Testis (tissue), 3 donors: ENCODE results near the gene CLUH. TPM values are rescaled to one million over a fixed set of nuclear protein-coding genes. Genes with fewer than 3 reads are reported as not detected.

Experiments
- DNase-seq: peaks from one replicate; pipeline ENCODE4 v3.0.0-alpha.2; 2019
- H3K27ac ChIP-seq, 2 donors: fragments of 200-600 bp; sonication (generic); one replicate each; pipeline ENCODE4 v1.5.1; 2019
- H3K27me3 ChIP-seq: fragments of 200-600 bp; sonication (generic); one replicate; pipeline ENCODE4 v1.5.1; 2019
- H3K36me3 ChIP-seq: fragments of 200-600 bp; sonication (generic); one replicate; pipeline ENCODE4 v1.5.1; 2017; ENCODE audit warnings: low read depth; ENCODE audit errors: missing control alignments
- H3K4me1 ChIP-seq: fragments of 200-600 bp; sonication (generic); one replicate; pipeline ENCODE4 v1.5.1; 2019
- H3K4me3 ChIP-seq, 2 donors: fragments of 200-600 bp; sonication (generic); one replicate each; pipeline ENCODE4 v1.5.1; 2017 to 2019
- H3K9me3 ChIP-seq: fragments of 200-600 bp; sonication (generic); one replicate; pipeline ENCODE4 v1.5.1; 2017
- POLR2A ChIP-seq: fragments of 450-650 bp; IDR thresholded peaks from one replicate; pipeline ENCODE4 v1.6.1; 2017; ENCODE audit warnings: antibody characterized with exemption, mild to moderate bottlenecking, moderate library complexity
- WGBS, 2 donors: methylation state at CpG; one replicate each; pipeline ENCODE4 v1.1.5; 2018; 5-methylcytosine and 5-hydroxymethylcytosine counted together
- intact Hi-C: fragments of 100-400 bp; cut with DNase I; formaldehyde crosslinking; loops from one replicate; pipeline ENCODE4 v1.15.1; 2023; ENCODE audit warnings: low total_unique reads
- polyA plus RNA-seq: library from polyadenylated mRNA; stranded (reverse); fragments of 350-450 nt; fragmentation: Illumina TruSeq; extraction: RNeasy Lipid Tissue Mini Kit (QIAGEN cat#74804); gene quantifications from one replicate; pipeline ENCODE4 v1.2.3, GENCODE V29; 2014; ENCODE audit warnings: low read depth, low replicate concordance; ENCODE audit not compliant: insufficient read depth
- total RNA-seq, 2 donors: library from RNA; depleted of rRNA; stranded (reverse); fragments of >200 nt; gene quantifications; one replicate each; pipeline ENCODE4 v1.2.3, GENCODE V29; 2016
- TF ChIP-seq, protein P1 (sequence below), 3 experiments: fragments of 450-650 bp in 2 of 3; fragments of 200-600 bp in 1 of 3; sonication (generic) in 1 of 3; IDR thresholded peaks; one replicate each; pipeline ENCODE4 v1.5.1; 2016 to 2019; ENCODE audit warnings: antibody characterized with exemption in 3 of 3, mild to moderate bottlenecking in 2 of 3, moderate library complexity in 1 of 3

The CLUH gene
- total and polyA plus RNA-seq, 3 donors from 2014 or later: 60.1 to 183 (median 173) TPM

DNA sequence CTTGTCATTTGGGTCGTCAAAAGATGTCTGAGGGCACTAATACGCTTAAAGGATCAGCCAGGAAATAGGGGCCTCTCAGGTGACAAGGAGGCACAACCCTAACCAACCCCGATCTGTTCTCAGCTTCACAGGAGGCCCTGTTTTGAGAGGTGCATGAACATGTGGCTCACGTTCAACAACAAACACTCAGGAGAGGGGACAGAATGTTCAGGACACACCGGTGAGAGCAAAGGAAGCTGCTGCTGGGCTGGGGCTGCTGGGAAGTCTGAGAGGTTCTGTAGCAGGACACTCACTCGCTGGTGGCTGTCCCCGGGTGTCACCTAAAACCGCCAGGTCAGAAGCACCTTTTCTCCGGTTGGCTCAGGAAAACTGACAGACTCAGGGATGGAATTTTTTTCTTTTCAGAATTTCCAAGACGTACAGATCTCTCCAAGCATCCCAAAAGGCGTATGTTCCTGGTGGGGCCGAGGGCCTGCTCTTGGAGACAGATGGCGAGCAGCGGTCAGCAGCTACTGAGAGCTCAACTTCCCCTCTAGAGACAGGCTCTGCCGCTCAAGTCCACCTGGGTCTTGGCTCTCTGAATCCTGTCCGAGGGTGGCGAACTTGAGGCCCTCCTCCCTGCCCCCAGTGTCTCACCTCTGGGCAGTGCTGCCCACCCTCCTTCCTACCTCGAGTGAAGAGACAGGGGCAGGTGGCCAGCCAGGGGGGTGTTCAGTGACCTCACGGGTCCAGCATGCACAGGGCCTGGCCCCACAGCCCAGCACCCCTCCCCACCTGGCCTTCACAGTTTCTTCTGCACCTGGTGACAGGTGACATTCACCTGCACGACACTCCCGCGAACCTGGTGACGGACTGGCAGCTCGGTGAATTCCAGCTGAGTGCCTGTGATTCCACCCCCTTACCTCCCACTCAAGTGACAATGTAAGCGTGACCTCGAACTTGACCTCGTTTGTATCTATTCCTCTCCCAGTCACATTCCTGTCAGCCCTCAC, 22.9 kb downstream of the CLUH start:
- Histone ChIP-seq H3K36me3 (no peaks in the 10 kb centered on the region), H3K4me1 (peaks cover 15% of the 10 kb centered on the region), H3K27ac (no peak overlapping the region), H3K9me3 (no peaks in the 10 kb centered on the region), H3K4me3 (no peak overlapping the region), H3K27me3 (no peaks in the 10 kb centered on the region)
- WGBS, 2 donors: 52 to 62% methylated on average over 27 of the region's 27 CpGs
- peak; percentile 49 for DNase-seq
- intact Hi-C loops: no loop called here
- TF ChIP-seq, protein P1, sequence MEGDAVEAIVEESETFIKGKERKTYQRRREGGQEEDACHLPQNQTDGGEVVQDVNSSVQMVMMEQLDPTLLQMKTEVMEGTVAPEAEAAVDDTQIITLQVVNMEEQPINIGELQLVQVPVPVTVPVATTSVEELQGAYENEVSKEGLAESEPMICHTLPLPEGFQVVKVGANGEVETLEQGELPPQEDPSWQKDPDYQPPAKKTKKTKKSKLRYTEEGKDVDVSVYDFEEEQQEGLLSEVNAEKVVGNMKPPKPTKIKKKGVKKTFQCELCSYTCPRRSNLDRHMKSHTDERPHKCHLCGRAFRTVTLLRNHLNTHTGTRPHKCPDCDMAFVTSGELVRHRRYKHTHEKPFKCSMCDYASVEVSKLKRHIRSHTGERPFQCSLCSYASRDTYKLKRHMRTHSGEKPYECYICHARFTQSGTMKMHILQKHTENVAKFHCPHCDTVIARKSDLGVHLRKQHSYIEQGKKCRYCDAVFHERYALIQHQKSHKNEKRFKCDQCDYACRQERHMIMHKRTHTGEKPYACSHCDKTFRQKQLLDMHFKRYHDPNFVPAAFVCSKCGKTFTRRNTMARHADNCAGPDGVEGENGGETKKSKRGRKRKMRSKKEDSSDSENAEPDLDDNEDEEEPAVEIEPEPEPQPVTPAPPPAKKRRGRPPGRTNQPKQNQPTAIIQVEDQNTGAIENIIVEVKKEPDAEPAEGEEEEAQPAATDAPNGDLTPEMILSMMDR (IDR thresholded peaks at IDR 0.05): no peak
- TF ChIP-seq POLR2A: no peak

DNA sequence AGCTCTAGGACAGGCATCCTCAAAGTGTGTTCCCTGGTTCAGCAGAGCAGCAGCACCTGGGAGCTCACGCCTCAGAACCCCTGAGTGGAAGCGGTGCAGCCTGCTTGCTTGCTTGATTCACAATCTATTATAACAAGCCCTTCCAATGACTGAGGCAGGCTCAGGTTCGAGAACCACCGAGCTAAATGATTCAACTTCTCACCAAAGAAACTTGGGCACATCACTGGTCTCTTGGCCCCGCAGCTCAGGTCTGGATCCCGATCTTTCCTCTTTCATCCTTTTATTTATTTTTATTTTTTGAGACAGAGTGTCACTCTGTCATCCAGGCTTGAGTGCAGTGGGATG, 24.5 kb downstream of the CLUH start:
- no peak overlapping the region for H3K4me3 ChIP-seq
- no peak for TF ChIP-seq POLR2A
- TF ChIP-seq, protein P1 (IDR thresholded peaks at IDR 0.05): no peak
- H3K27ac ChIP-seq: no peak overlapping the region
- DNase-seq: no peak
- WGBS, 2 donors: 66 to 67% methylated on average over 6 of the region's 6 CpGs
- H3K4me1 ChIP-seq: peaks cover 19% of the 10 kb centered on the region
- H3K27me3 ChIP-seq: no peaks in the 10 kb centered on the region
- intact Hi-C loops: no loop called here
- no peaks in the 10 kb centered on the region for H3K36me3 ChIP-seq
- H3K9me3 ChIP-seq: no peaks in the 10 kb centered on the region

DNA sequence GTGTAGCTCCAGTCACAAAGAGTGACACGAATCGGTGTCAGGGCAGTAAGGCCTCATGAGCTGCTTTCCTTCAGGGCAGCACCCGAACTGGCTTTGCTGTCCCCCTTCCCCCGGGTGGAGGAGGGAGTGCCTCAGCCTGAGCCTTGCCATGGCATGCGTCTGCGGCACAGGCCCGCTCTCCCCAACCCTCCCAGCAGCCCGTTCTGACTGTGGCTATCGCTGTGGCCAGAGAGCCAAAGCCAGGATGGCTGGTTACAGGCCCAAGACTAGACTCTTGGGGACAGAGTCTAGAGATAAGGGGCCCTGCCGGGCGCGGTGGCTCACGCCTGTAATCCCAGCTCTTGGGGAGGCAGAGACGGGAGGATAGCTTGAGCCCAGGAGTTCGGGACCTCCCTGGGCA, 25.9 kb downstream of the CLUH start:
- Histone ChIP-seq H3K9me3 (no peaks in the 10 kb centered on the region), H3K27me3 (no peaks in the 10 kb centered on the region), H3K27ac (no peak overlapping the region), H3K36me3 (no peaks in the 10 kb centered on the region), H3K4me1 (peaks cover 19% of the 10 kb centered on the region), H3K4me3 (no peak overlapping the region)
- intact Hi-C loops: no loop called here
- no peak for DNase-seq
- no peak for TF ChIP-seq POLR2A
- TF ChIP-seq, protein P1 (IDR thresholded peaks at IDR 0.05): no peak
- 85 to 93% methylated on average over 10 to 15 of the region's 15 CpGs for WGBS, 2 donors

DNA sequence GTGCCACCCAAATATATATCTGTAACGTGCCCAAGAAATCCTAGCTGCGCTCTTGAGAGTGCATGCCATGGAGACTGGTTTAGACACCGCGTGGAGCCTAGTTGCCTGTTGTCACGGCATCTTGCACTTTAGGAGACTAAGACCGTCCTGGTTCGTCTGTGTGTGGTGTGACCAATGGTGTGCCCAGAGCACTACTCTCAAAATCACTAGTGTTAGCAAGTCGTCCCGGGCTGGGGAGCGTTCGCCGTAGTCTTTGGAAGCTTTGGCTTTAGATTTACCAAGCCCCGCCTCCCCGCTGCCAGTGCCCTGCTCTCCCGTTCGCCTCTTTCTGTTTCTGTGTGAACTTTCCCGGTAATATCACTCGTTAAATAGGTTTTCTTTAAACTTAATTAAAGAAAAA, 27.0 kb downstream of the CLUH start:
- Histone ChIP-seq H3K4me3 (no peak overlapping the region), H3K27me3 (no peaks in the 10 kb centered on the region), H3K27ac (no peak overlapping the region), H3K9me3 (no peaks in the 10 kb centered on the region), H3K36me3 (no peaks in the 10 kb centered on the region), H3K4me1 (peaks cover 16% of the 10 kb centered on the region)
- intact Hi-C loops: no loop called here
- 87 to 89% methylated on average over 18 of the region's 18 CpGs for WGBS, 2 donors
- DNase-seq: no peak
- no peak for TF ChIP-seq POLR2A

DNA sequence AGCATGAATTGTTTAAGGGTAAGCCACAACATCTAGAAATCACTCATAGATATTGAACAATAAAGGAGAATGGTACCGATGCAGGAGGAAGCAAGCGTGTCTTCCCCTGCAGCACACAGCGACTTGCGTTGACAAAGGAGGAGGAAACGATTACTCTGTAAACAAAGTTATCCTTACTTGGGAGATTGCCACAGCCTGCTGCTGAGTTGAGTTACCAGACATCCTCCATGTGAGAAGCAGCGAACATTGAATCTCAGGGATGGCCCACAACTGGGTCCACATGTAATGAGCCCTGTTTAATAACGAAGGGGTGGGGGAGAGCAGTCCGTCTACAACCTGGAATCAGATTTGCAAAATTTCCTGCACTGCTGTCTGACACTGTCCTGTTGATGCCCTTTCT, 27.7 kb downstream of the CLUH start:
- H3K9me3 ChIP-seq: no peaks in the 10 kb centered on the region
- WGBS, 2 donors: 46 to 69% methylated on average over 8 of the region's 8 CpGs
- no peak overlapping the region for H3K27ac ChIP-seq
- DNase-seq: no peak
- intact Hi-C loops: no loop called here
- TF ChIP-seq, protein P1 (IDR thresholded peaks at IDR 0.05): no peak
- no peak for TF ChIP-seq POLR2A
- no peaks in the 10 kb centered on the region for H3K36me3 ChIP-seq
- peaks cover 9% of the 10 kb centered on the region for H3K4me1 ChIP-seq
- H3K27me3 ChIP-seq: no peaks in the 10 kb centered on the region
- H3K4me3 ChIP-seq: no peak overlapping the region
